HUES6 (cell line): Measurements from ENCODE around the gene UBE3A.
A peak's percentile ranks its signal among the peaks of the same experiment; 100 is the strongest.

ENCODE experiments used
- H3K27ac ChIP-seq: 2 replicates; pipeline ENCODE4 v1.7.0; 2013; ENCODE audit warnings: low read depth, mild to moderate bottlenecking, low read length, inconsistent platforms
- H3K27me3 ChIP-seq: 2 replicates; pipeline ENCODE4 v1.6.1; 2013; ENCODE audit warnings: low read length; ENCODE audit not compliant: control insufficient read depth, insufficient read depth
- H3K36me3 ChIP-seq: 2 replicates; pipeline ENCODE4 v1.6.1; 2013; ENCODE audit warnings: low read length; ENCODE audit not compliant: control insufficient read depth, insufficient read depth
- H3K4me1 ChIP-seq: 2 replicates; pipeline ENCODE4 v1.6.1; 2013; ENCODE audit warnings: low read length; ENCODE audit not compliant: control insufficient read depth, insufficient read depth
- H3K4me3 ChIP-seq: 2 replicates; pipeline ENCODE4 v1.5.1; 2013; ENCODE audit warnings: low read depth, low read length
- H3K9ac ChIP-seq: one replicate; pipeline ENCODE4 v1.6.1; 2013; ENCODE audit warnings: mild to moderate bottlenecking, low read length
- H3K9me3 ChIP-seq: 2 replicates; pipeline ENCODE4 v1.6.1; 2013; ENCODE audit warnings: low read depth, low read length; ENCODE audit not compliant: control insufficient read depth, insufficient read depth

The UBE3A gene

DNA sequence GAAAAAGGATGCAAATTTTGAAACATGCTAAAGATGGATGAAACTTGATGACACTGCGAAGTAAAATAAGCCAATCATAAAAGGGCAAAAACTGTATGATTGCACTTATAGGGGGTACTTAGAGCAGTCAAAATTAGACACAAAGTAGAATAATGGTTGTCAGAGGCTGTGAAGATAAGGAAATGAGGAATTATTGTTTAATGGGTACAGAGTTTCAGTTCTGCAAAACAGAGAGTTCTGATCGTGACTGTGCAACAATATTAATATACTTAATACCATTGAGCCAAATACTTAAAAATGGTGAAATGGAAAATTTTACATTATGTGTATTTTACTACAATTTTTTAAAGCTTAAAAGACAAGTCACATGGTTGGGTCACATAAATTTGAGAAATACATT lies 35.1 kb downstream of the UBE3A start:
- H3K36me3 ChIP-seq = peaks cover 56% of the 10 kb centered on the region
- H3K4me3 ChIP-seq = no peak overlapping the region
- H3K4me1 ChIP-seq = peaks cover 7% of the 10 kb centered on the region
- no peak overlapping the region for H3K9ac ChIP-seq
- H3K27me3 ChIP-seq = no peaks in the 10 kb centered on the region
- H3K9me3 ChIP-seq = no peaks in the 10 kb centered on the region
- H3K27ac ChIP-seq = no peak overlapping the region

DNA sequence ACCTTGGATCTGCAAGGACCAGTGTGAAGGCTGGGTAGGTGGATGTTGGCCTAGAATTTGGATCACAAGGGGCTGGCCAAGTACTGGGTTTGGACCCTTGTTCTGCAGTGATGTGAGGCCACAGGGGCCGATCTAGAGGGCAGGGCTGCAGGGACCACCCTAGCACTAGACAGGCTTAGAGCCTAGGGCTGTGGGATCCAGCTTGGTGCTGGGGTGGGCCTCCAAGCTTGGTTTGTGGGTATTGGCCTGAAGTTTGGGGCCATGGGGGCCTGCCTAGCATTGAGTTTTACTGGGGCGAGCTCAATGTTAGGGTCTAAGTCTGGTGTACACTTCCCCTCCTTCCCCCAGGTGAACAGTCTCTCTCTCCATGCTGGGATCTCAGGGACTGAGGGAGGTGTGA lies 36.5 kb downstream of the UBE3A start:
- Histone ChIP-seq H3K9me3 (no peaks in the 10 kb centered on the region), H3K4me1 (peaks cover 12% of the 10 kb centered on the region), H3K36me3 (peaks cover 50% of the 10 kb centered on the region), H3K27me3 (no peaks in the 10 kb centered on the region), H3K9ac (no peak overlapping the region), H3K4me3 (no peak overlapping the region), H3K27ac (no peak overlapping the region)

DNA sequence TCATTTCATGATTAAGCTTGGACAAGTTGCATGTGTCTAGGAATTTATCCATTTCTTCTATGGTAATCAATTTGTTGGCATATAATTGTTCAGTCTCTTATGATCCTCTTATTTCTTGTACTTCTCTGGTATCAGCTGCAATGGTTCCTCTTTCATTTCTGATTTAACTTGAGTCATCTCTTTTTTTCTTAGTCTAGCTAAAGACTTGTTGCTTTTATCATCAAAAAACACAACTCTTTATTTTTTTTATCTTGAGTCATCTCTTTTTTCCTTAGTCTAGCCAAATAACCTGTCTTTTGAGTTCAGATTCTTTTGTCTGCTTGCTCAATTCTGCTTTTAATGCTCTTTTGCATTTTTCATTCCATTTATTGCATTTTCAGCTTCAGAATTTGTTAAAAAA lies 37.3 kb downstream of the UBE3A start:
- Histone ChIP-seq H3K9me3 (no peaks in the 10 kb centered on the region), H3K4me1 (peaks cover 8% of the 10 kb centered on the region; the same call in 1 of the 2 replicates), H3K9ac (no peak overlapping the region), H3K36me3 (peaks cover 50% of the 10 kb centered on the region), H3K27me3 (no peaks in the 10 kb centered on the region), H3K27ac (no peak overlapping the region), H3K4me3 (no peak overlapping the region)

DNA sequence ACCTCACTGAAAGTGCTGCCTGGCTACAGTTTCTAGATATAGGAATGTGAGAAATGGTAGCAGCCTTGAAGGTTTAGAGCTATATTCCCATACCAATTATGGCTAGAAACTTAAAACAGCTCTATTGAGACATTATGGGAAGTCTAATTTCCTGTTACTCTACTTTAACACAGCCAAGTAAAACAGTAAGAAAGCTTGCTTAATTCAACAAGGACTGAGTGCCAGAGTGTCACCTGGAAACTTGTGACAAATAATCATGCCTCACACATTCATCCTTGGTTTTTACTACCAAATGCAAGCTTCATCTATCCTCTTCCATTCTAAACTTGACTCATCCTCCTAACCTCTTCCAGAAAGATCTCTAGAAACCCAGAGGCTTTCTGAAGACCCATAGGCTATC lies 41.7 kb downstream of the UBE3A start:
- peaks cover 29% of the 10 kb centered on the region for H3K36me3 ChIP-seq
- peaks cover 8% of the 10 kb centered on the region; the same call in 1 of the 2 replicates for H3K4me1 ChIP-seq

DNA sequence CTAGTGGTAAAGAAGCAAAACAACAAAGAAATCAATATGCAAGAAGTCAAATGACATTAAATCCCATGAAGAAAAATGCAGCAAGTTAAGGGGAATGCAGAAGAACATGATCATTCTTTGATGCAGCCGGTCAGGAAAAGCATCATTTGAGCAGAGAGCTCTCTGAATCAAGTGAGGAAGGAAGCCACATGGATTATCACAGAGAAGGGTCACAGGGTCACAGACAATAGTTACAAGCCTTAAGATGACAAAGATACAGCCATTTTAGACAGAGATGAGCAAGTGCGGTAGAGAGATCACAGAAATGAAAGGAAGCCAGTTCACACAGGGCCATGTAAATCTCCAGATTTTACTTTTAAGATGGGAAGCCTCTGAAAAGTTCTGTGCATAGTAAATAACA lies 43.9 kb downstream of the UBE3A start:
- H3K27ac ChIP-seq = no peak overlapping the region
- H3K9me3 ChIP-seq = no peaks in the 10 kb centered on the region
- no peaks in the 10 kb centered on the region for H3K27me3 ChIP-seq
- H3K36me3 ChIP-seq = peaks cover 35% of the 10 kb centered on the region
- peaks cover 8% of the 10 kb centered on the region; the same call in 1 of the 2 replicates for H3K4me1 ChIP-seq
- no peak overlapping the region for H3K4me3 ChIP-seq
- no peak overlapping the region for H3K9ac ChIP-seq

More for the DNA sequence above, 41.7 kb downstream of the UBE3A start:
- no peaks in the 10 kb centered on the region for H3K9me3 ChIP-seq
- H3K27me3 ChIP-seq = no peaks in the 10 kb centered on the region
- 0 out of 2 replicates have a peak overlapping the region, but pooled peaks have one; percentile 54 for H3K27ac ChIP-seq
- H3K4me3 ChIP-seq = no peak overlapping the region
- no peak overlapping the region for H3K9ac ChIP-seq

- H3K9ac ChIP-seq = no peak overlapping the region
- H3K4me3 ChIP-seq = no peak overlapping the region
- peaks cover 37% of the 10 kb centered on the region for H3K36me3 ChIP-seq
- peaks cover 8% of the 10 kb centered on the region; the same call in 1 of the 2 replicates for H3K4me1 ChIP-seq
- H3K9me3 ChIP-seq = no peaks in the 10 kb centered on the region; the same call in 1 of the 2 replicates
- H3K27ac ChIP-seq = no peak overlapping the region
- no peaks in the 10 kb centered on the region for H3K27me3 ChIP-seq
Measured at GRCh38 chr15:25392806-25393205, 46.0 kb downstream of the UBE3A start.

GRCh38 chr15:25391971-25392721 lies 46.7 kb downstream of the UBE3A start:
- Histone ChIP-seq H3K36me3 (peaks cover 37% of the 10 kb centered on the region), H3K4me3 (no peak overlapping the region)

GRCh38 chr15:25385986-25386385 lies 52.8 kb downstream of the UBE3A start:
- Histone ChIP-seq H3K9me3 (peaks cover 16% of the 10 kb centered on the region; the same call in 1 of the 2 replicates), H3K4me1 (no peaks in the 10 kb centered on the region), H3K4me3 (no peak overlapping the region), H3K9ac (no peak overlapping the region), H3K27me3 (no peaks in the 10 kb centered on the region), H3K36me3 (peaks cover 31% of the 10 kb centered on the region), H3K27ac (no peak overlapping the region)

More at GRCh38 chr15:25391971-25392721, 46.7 kb downstream of the UBE3A start:
- Histone ChIP-seq H3K27ac (no peak overlapping the region), H3K4me1 (peaks cover under 1% of the 10 kb centered on the region; the same call in 1 of the 2 replicates), H3K9me3 (no peaks in the 10 kb centered on the region; the same call in 1 of the 2 replicates), H3K9ac (no peak overlapping the region), H3K27me3 (no peaks in the 10 kb centered on the region)

DNA sequence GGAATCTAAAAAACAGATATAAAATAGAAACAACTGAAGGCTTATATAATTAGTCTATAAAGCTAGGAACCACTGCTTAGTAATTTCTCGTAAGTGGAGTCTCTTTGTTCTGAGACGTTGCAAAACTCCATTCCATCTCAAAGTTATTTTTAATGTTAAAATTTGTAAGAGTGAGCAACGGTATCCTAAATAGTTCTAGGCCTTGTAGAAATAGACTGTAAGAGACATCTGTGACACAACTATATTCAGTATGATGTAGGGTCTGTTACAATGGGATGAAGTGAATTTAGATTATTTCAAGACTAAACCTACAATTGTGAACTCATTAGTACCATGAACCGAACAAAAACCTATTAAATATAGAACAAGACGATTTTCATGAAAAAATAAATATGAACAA lies 57.2 kb downstream of the UBE3A start:
- H3K9ac ChIP-seq = no peak overlapping the region
- H3K4me1 ChIP-seq = no peaks in the 10 kb centered on the region
- no peak overlapping the region for H3K27ac ChIP-seq
- no peak overlapping the region for H3K4me3 ChIP-seq
- H3K9me3 ChIP-seq = peaks cover 16% of the 10 kb centered on the region; the same call in 1 of the 2 replicates
- H3K27me3 ChIP-seq = no peaks in the 10 kb centered on the region
- H3K36me3 ChIP-seq = peaks cover 33% of the 10 kb centered on the region

DNA sequence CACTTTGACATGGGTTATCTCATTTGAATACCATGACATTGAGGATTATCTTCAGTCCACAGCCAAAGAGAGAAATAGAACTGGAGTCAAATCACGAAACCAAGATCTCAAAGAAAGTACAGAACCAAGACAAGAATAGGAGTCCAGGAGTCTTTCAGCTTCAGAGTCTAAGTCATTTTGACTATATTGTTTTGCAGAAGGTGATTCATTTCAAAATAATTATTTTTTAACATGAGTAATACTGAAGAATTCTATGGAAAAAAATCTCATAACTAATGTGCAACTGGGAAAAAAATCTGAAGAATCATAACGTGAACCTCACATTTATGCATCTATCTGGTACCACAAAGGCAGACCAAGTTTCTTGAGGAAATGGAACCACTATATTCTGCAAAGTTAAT lies 60.3 kb downstream of the UBE3A start:
- Histone ChIP-seq H3K9ac (no peak overlapping the region), H3K4me3 (no peak overlapping the region), H3K27me3 (no peaks in the 10 kb centered on the region), H3K27ac (no peak overlapping the region), H3K36me3 (peaks cover 42% of the 10 kb centered on the region), H3K4me1 (no peaks in the 10 kb centered on the region), H3K9me3 (peaks cover under 1% of the 10 kb centered on the region; the same call in 1 of the 2 replicates)

DNA sequence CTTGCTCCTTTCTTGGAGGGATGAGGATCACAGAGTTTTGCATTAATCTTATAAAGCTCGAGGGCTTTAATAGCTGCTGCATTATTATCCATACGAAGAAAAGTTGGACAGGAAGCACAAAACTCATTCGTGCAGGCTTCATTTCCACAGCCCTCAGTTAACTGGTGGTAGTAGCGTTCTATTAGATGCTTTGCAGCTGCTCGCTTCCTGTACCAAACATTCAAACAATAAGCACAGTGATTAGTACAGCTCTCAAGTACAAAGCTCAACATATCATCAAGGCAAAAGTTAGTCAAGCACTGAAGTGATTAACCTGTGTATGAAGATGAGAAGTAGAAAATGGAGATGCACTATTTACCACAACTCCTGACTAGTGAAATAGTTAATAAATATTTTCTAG lies 63.3 kb downstream of the UBE3A start:
- Histone ChIP-seq H3K27me3 (no peaks in the 10 kb centered on the region), H3K4me3 (no peak overlapping the region), H3K36me3 (peaks cover 59% of the 10 kb centered on the region), H3K27ac (no peak overlapping the region), H3K4me1 (no peaks in the 10 kb centered on the region), H3K9me3 (no peaks in the 10 kb centered on the region), H3K9ac (no peak overlapping the region)
